GM23338 (cell line): ENCODE data around the gene BPIFB6.

Source experiments
- CREB1 ChIP-seq: fragments of 250-450 bp; sonication (Bioruptor Pico); IDR thresholded peaks from 2 replicates; pipeline ENCODE4 v1.5.0; 2020; ENCODE audit warnings: low read depth, mild to moderate bottlenecking, moderate library complexity
- EZH2 ChIP-seq: fragments of 200-600 bp; sonication (generic); IDR thresholded peaks from one replicate; pipeline ENCODE4 v1.8.0; 2017; ENCODE audit warnings: antibody characterized with exemption, mild to moderate bottlenecking, low read depth; ENCODE audit not compliant: unreplicated experiment
- EZH2phosphoT487 ChIP-seq: fragments of 200-600 bp; sonication (generic); IDR thresholded peaks from one replicate; pipeline ENCODE4 v1.8.1; 2018; ENCODE audit warnings: antibody characterized with exemption; ENCODE audit not compliant: unreplicated experiment
- JUNB ChIP-seq: IDR thresholded peaks from one replicate; pipeline ENCODE4 v1.6.1; 2016; ENCODE audit warnings: antibody characterized with exemption; ENCODE audit not compliant: unreplicated experiment
- NANOG ChIP-seq: IDR thresholded peaks from 2 replicates; pipeline ENCODE4 v1.6.1; 2016; ENCODE audit warnings: antibody characterized with exemption, borderline replicate concordance
- POLR2AphosphoS5 ChIP-seq: IDR thresholded peaks from 2 replicates; pipeline ENCODE4 v1.6.1; 2016; ENCODE audit warnings: antibody characterized with exemption, low read depth
- REST ChIP-seq: IDR thresholded peaks from one replicate; pipeline ENCODE4 v1.6.1; 2018; ENCODE audit warnings: antibody characterized with exemption; ENCODE audit not compliant: unreplicated experiment
- ZNF114 ChIP-seq: fragments of 250-450 bp; sonication (Bioruptor Pico); IDR thresholded peaks from 2 replicates; pipeline ENCODE4 v1.5.0; 2020; ENCODE audit warnings: mild to moderate bottlenecking, moderate library complexity
- ZNF331 ChIP-seq: fragments of 250-450 bp; sonication (Bioruptor Pico); IDR thresholded peaks from 2 replicates; pipeline ENCODE4 v1.5.0; 2020; ENCODE audit warnings: low read depth, mild to moderate bottlenecking, moderate library complexity
- ZNF462 ChIP-seq: fragments of 250-450 bp; sonication (Bioruptor Pico); IDR thresholded peaks from 2 replicates; pipeline ENCODE4 v1.5.0; 2020; ENCODE audit warnings: mild to moderate bottlenecking, moderate library complexity
- TF ChIP-seq, protein P1 (sequence below), 2 experiments: fragments of 200-600 bp in 1 of 2; sonication (generic) in 1 of 2; conservative IDR thresholded peaks; 2 replicates each; pipeline versions ENCODE4 v1.5.1 to v1.6.1; 2016 to 2017; ENCODE audit warnings: antibody characterized with exemption in 2 of 2, low read depth in 2 of 2, mild to moderate bottlenecking in 2 of 2, moderate library complexity in 1 of 2
- TF ChIP-seq, protein P2 (sequence below): IDR thresholded peaks from 2 replicates; pipeline ENCODE4 v1.6.1; 2016; ENCODE audit warnings: antibody characterized with exemption

DNA sequence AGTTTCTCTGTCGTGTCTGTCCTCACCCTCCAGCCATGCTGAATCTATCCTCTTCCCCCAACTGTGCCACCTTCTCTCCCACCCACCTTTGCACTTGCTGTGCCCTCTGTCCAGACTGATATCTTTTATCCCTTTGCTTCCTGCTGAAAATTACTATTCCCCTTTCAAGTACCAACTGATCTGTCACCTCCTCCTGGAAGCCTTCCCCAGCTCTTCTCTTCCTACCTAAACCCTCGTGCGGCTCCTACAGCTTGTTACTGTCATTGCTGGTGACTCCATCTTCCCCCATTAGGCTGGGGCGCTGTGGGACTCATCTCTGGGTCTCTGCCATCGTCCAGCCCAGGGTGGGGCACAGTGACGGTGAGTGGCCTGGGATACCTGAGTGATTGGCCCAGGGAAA lies 1.1 kb downstream of the BPIFB6 start:
- TF ChIP-seq, protein P1, sequence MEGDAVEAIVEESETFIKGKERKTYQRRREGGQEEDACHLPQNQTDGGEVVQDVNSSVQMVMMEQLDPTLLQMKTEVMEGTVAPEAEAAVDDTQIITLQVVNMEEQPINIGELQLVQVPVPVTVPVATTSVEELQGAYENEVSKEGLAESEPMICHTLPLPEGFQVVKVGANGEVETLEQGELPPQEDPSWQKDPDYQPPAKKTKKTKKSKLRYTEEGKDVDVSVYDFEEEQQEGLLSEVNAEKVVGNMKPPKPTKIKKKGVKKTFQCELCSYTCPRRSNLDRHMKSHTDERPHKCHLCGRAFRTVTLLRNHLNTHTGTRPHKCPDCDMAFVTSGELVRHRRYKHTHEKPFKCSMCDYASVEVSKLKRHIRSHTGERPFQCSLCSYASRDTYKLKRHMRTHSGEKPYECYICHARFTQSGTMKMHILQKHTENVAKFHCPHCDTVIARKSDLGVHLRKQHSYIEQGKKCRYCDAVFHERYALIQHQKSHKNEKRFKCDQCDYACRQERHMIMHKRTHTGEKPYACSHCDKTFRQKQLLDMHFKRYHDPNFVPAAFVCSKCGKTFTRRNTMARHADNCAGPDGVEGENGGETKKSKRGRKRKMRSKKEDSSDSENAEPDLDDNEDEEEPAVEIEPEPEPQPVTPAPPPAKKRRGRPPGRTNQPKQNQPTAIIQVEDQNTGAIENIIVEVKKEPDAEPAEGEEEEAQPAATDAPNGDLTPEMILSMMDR (conservative IDR thresholded peaks at IDR 0.05; ENCODE audit: low read depth in 2 of 2), result no peak
- no peak for TF ChIP-seq JUNB
- no peak for TF ChIP-seq REST
- TF ChIP-seq POLR2AphosphoS5, result no peak
- TF ChIP-seq, protein P2, sequence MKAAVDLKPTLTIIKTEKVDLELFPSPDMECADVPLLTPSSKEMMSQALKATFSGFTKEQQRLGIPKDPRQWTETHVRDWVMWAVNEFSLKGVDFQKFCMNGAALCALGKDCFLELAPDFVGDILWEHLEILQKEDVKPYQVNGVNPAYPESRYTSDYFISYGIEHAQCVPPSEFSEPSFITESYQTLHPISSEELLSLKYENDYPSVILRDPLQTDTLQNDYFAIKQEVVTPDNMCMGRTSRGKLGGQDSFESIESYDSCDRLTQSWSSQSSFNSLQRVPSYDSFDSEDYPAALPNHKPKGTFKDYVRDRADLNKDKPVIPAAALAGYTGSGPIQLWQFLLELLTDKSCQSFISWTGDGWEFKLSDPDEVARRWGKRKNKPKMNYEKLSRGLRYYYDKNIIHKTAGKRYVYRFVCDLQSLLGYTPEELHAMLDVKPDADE, result no peak
- no peak for TF ChIP-seq ZNF114 (CRISPR knock-in tag)
- TF ChIP-seq EZH2phosphoT487, result no peak
- no peak for TF ChIP-seq EZH2
- no peak for TF ChIP-seq CREB1 (CRISPR knock-in tag)
- no peak for TF ChIP-seq ZNF462 (CRISPR knock-in tag)
- no peak for TF ChIP-seq NANOG
- no peak for TF ChIP-seq ZNF331 (CRISPR knock-in tag)
